HG03135 (cell line): ENCODE results near the gene NISCH.

Experiments
- ATAC-seq: cut with Tn5 transposase; IDR thresholded peaks from one replicate; pipeline ENCODE4 v1.9.1; 2021; ENCODE audit warnings: mild to moderate bottlenecking, moderate library complexity; ENCODE audit not compliant: unreplicated experiment

Gene NISCH

DNA sequence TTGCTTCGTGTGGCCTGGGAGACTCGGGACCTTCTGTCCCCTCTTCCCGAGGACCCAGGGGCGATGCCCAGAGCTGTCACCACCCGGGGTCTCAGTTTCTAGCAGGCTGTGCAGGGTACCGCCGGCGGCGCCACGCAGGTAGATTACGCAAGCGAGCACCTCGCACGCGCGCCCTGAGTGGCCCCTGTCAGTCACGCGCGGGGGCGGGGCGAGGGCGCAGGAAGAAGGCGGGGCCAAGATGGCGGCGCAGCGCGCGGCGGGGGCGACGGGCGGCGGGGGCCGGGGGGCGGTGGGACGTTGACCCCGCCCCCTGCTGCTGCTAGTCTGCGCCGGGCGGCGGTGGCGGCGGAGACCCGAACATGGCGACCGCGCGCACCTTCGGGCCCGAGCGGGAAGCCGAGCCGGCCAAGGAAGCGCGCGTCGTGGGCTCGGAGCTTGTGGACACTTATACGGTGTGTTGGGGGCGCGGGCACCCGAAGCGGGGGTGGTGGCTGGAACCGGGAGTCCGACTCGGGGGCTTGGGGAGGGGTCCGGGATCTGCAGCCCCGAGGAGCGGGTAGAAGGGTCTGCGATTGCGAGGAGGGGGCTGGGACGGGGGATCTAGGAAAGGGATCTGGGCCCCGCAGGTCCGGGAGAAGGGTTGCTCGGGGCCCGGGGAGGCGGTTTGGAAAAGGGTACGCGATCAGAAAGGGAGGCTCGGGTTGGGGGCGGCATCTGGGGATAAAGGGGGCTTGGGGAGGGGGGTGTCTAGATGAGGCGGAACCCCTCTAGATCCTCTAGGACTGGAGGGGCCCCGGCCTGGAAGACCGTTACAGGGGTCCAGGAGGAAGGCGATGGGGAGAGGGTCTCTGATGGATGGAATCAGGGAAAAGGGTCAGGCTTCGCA is at the start of gene NISCH:
Gene NISCH, plus strand, starts transcription at position 322 of the 886 bp plus-strand sequence. Its CDS starts 38 bp downstream, at position 360.
- ATAC-seq, result peak; percentile 61

GRCh38 chr3:52406231-52406661 is 49.2 kb upstream of the NISCH start:
- ATAC-seq, result no peak

DNA sequence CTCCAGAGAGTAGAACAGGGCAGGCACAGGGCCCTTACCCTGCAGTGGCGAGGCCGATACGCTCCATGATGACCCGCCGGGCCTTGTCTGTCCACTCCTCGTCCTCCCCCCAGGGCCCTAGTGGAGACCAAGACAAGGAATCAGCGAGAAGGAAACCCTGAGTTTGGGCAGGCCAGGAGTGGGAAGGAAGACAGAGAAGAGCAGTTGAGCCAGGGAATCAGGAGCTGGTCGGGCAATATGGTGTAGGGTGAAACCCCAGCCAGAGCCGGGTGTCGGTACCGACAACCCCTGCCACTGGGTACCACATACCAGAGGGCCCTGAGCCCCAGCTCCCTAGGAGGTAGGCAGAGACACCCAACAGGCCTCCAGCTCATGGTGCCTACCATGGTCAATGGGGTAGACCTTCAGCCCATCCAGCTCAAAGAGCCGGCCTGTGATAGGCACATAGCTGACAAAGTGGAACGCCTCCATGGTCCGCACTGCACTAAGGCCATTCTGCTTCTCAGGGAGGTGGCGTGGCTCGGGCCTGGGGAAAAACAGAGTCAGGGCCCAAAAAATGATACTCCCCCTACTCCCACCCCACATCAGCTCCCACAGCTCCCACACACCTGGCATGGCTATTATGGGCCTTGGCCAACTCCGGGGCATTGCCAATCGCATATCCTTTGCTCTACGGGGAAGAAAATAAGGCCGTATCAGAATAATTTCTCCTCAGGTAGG is 48.5 kb upstream of the NISCH start:
- no peak for ATAC-seq

GRCh38 chr3:52407779-52408178 is 47.6 kb upstream of the NISCH start:
- no peak for ATAC-seq

DNA sequence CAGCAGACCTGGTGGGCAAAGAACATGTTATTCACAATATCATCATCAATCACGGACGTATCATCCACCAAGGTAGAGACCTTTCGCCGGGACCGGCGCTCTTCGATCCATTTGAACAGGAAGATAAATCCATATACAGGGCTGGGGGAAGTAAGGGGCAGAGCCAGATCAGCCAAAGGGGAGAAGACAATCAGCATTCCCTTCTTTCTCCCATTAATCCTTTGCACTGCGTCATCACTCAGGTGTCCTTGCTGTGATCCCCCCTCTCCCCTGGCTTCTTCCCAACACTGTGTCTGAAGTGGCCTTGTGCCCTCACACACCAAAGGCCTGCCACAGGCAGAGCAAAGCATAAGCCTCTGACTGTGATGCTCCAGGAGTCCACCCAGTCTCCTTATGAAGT is 46.9 kb upstream of the NISCH start:
- no peak for ATAC-seq

GRCh38 chr3:52415800-52416199 is 39.6 kb upstream of the NISCH start:
- ATAC-seq, result no peak

- ATAC-seq, result no peak
Observed at GRCh38 chr3:52420388-52420787, 35.0 kb upstream of the NISCH start.

- ATAC-seq, result no peak
Observed at GRCh38 chr3:52422669-52423068, 32.7 kb upstream of the NISCH start.

- ATAC-seq, result no peak
Observed at GRCh38 chr3:52423173-52423572, 32.2 kb upstream of the NISCH start.

DNA sequence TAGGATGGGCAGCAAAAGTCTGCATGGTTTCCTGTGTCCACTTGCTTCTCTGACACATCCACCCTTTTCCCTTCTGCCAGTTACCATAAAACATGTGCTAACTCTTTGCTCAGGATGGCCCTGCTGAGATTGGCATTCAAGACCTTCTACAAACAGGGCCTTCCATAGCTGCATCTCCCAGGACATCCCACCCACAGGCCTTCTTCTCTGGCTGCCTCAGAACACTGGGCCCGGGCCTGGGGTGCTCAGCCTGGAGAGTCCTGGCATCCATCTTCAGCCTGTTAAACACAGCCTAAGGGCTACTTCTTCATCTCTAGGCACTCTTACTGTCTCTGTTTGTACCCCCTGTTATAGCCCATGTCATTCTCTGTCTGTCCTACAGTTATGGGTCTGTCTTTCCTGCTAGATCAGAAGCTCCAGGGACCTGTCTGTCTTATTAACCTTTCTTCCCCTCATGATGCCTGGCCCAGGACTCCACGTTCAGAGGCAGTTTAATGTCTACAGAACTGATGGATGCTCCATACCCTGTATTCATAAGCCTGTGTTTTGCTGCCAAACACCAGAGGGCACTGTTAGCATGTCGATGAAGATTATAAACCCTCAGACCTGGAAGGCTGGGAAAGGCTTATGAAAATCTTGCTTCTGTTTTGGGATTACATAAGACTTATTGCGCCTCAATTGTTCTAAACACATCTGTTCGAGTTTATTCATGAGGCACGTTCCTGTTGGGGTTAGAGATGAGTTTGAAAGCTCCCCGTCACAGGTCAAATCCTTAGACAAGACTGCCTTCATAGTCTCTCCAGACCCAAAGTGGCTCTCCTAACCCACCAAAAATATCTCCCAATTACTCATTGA is 27.0 kb upstream of the NISCH start:
- ATAC-seq, result no peak

DNA sequence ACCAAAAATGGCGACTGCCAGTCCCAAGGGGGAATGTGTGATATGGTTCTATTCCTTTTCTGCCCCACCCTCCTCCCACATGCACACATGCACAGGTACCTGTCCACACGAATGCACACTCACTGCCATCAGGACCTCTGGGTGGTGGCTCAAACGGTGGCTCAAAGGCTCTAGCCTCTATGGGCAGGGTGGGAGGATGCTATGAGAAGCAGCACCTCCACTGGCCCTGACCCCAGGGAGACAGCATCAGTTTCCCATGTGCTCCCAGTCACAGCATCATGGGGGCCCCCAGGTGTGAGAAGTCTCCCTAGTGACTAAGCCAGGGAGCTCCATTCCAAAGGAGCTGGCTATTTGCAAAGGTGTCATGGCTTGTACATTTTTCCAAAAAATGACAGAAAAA is 26.4 kb upstream of the NISCH start:
- no peak for ATAC-seq

DNA sequence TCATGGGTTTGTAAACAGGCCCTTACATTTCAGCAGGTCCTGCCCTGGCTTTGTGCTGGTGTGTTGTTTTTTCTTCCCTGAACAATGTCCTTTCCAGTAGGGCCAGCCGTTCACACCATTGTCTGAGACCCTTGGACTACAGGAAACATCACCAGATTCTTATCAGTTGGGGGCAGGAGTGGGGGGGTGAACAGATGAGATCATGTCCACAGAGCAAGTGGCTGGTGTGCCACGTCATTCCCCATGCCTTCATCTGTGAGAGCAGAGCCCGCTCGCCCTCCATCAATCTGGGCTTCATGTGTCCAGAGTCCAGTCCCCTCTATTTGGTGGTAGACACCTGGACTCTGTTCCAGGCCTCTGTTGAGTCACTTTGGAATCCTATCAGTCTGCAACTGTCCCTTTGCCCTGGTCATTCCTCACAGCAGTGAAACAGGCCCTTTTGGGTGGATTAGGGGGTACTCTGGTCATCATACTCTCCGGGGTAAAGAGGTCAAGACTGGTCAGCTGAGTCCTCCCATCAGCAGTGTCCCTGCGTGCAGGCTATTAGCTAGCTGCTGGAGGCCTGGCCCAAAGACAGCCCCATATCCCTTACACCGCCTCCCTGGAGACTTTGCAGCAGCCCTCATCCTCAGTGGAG is 25.5 kb upstream of the NISCH start:
- ATAC-seq, result no peak

GRCh38 chr3:52430416-52430810 is 25.0 kb upstream of the NISCH start:
- no peak for ATAC-seq

DNA sequence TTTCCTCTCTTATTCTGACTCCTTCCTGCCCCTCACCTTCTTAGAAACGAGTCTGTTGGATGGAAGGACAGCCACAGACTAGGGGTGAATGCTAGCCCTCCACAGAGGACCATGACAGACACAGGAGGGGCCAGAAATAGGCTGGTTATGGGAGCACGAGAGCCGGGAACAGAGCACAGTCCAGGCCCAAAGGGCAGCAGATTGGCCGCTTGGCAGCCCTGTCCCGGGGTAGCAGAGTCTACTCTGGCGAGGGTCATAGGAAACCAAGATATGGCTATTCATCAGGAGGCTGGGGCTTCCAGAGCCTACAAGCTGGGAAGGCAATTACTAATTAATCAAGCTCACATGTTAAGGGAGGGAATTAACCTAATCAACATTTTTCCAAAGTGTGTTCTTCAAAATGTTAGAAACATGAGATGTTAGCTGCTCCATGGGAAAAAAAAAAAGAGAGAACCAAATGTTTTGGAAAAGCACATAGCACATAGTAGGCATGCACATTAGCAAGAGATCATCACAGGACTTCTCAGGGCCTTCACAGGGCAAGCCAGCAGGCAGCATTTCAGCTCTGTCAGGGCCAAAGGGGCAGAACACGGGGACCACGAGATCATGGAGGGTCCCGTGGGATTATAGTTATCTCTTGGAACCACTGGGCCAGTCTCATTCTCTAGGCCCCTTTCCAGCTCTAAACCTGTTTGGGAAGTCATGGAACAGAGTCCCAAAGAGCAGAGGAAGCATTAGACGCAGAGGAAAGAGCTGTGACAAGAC is 23.8 kb upstream of the NISCH start:
- no peak for ATAC-seq

GRCh38 chr3:52432225-52432624 is 23.2 kb upstream of the NISCH start:
- ATAC-seq, result no peak

DNA sequence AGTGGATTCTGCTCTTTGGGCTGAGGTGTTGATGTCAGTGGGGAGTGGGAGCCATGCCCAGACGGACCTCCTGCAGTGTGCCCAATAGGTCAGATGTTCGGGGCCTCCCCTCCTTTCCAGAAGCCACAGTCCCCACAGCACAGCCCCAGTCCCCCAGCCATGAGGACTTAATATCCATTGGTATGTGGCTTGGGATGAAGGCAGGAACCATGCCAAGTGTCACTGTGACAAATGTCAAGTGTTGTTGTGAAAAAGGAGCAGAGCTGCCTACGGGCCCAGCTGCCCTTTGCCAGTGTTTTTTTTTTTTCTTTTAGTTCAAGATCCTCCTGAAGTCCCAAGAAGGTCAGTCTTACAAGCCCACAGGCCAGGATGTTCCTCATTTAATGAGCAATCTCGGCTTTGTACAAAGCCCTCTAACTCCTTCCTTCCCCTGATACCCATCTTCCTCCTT is 22.7 kb upstream of the NISCH start:
- ATAC-seq, result no peak

GRCh38 chr3:52433328-52433995 is 21.9 kb upstream of the NISCH start:
- no peak for ATAC-seq

GRCh38 chr3:52433996-52434479 is 21.4 kb upstream of the NISCH start:
- no peak for ATAC-seq

GRCh38 chr3:52434491-52435115 is 20.8 kb upstream of the NISCH start:
- ATAC-seq, result no peak
